ENCODE data around the gene MDN1. TPM values are rescaled to one million over a fixed set of nuclear protein-coding genes. Genes with fewer than 3 reads are reported as not detected.

MDN1 gene
- total RNA-seq, 1 donor from 2014 or later: 16.8 TPM

DNA sequence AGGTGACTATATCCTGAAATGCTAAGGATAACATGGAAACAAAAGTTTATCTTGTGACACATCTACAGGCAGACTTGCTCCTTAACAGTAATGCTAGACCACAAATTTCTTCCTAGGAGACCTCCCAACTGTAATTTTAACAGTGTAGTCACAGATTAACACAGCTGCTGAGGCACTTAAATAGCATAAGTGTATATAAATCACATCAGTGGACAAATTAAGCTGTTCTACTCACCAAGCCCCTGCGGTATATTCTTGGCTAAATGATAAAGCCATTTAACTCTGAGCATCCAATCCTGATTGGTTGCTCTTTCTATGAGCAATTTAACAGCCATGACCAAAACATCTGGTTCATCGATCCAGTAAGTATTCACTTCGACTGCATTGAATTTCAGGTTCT is 107.8 kb downstream of the MDN1 start:
- Histone ChIP-seq H3K4me3 (ENCODE audit: low read depth, low read length) (no peak overlapping the region), H3K27me3 (ENCODE audit: control insufficient read depth, insufficient read depth, low read length) (no peaks in the 10 kb centered on the region), H3K36me3 (ENCODE audit: control insufficient read depth, insufficient read depth, low read length) (peaks cover 12% of the 10 kb centered on the region)
- TF ChIP-seq, protein P1, sequence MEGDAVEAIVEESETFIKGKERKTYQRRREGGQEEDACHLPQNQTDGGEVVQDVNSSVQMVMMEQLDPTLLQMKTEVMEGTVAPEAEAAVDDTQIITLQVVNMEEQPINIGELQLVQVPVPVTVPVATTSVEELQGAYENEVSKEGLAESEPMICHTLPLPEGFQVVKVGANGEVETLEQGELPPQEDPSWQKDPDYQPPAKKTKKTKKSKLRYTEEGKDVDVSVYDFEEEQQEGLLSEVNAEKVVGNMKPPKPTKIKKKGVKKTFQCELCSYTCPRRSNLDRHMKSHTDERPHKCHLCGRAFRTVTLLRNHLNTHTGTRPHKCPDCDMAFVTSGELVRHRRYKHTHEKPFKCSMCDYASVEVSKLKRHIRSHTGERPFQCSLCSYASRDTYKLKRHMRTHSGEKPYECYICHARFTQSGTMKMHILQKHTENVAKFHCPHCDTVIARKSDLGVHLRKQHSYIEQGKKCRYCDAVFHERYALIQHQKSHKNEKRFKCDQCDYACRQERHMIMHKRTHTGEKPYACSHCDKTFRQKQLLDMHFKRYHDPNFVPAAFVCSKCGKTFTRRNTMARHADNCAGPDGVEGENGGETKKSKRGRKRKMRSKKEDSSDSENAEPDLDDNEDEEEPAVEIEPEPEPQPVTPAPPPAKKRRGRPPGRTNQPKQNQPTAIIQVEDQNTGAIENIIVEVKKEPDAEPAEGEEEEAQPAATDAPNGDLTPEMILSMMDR (IDR thresholded peaks at IDR 0.05; ENCODE audit: insufficient read depth, low read length, severe bottlenecking): no peak
- FAIRE-seq (no peak), DNase-seq (ENCODE audit: low read depth) (no peak)

DNA sequence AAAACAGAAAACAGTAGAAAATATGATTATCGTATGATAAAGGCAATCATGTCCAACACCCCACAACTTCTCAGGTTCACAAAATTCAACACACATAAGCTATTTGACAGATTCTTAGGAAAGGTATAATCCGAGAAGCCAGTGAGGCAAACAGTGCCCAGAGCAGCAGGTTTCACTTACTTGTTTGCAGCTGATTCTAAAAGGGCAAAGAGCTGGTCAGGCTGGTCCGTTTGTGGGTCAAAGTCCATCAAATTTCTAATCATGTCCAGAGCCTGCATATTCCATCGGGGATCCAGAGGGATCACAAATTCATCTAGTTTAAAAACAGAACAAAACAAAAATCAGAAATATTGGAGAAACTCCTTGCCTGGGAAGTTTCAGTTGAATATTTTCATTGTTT is 111.3 kb downstream of the MDN1 start:
- H3K36me3 ChIP-seq (ENCODE audit: control insufficient read depth, insufficient read depth, low read length): peaks cover 6% of the 10 kb centered on the region
- no peak for DNase-seq (ENCODE audit: low read depth)

DNA sequence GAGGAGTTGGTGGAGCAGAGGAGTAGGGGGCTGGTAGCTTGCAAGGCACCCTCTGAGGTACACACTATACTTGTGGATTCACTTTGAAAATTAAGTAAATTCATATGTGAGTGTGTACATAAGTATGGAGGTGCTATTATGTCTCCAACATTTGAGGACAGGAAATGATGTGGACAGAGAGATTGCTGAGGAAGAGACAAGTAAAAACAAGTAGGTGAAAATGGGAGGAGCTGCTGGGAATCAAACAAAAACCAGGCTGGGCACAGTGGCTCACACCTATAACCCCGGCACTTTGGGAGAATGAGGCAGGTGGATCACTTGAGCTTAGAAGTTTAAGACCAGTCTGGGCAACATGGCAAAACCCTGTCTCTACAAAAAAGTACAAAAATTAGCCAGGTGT is 111.8 kb downstream of the MDN1 start:
- H3K4me3 ChIP-seq (ENCODE audit: low read depth, low read length): no peak overlapping the region
- peaks cover 5% of the 10 kb centered on the region for H3K36me3 ChIP-seq (ENCODE audit: control insufficient read depth, insufficient read depth, low read length)
- no peaks in the 10 kb centered on the region for H3K27me3 ChIP-seq (ENCODE audit: control insufficient read depth, insufficient read depth, low read length)
- FAIRE-seq (peak; percentile 64), DNase-seq (ENCODE audit: low read depth) (peak; percentile 83)
- TF ChIP-seq, protein P1 (IDR thresholded peaks at IDR 0.05; ENCODE audit: insufficient read depth, low read length, severe bottlenecking): no peak

More for the DNA sequence above, 111.3 kb downstream of the MDN1 start:
- Histone ChIP-seq H3K27me3 (ENCODE audit: control insufficient read depth, insufficient read depth, low read length) (no peaks in the 10 kb centered on the region), H3K4me3 (ENCODE audit: low read depth, low read length) (no peak overlapping the region)
- TF ChIP-seq, protein P1 (IDR thresholded peaks at IDR 0.05; ENCODE audit: insufficient read depth, low read length, severe bottlenecking): no peak
- FAIRE-seq: peak; percentile 32

DNA sequence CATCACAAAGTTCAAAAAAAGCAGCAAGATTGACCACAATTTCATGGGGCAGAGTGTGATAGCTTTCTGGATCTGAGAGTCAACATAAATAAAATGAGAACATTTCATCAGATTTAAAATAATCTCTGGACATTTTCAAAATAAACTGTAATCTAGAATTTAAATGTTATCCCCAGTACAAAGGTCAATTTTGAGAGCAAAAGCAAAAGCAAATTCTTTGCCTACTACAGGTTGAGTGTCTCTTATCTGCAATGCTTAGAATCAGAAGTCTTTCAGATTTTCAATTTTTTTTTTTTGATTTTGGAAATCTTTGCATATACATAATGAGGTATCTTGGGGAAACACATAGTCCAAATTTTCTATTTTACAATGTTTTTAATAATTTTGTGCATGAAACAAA is 113.5 kb downstream of the MDN1 start:
- DNase-seq (ENCODE audit: low read depth) (no peak), FAIRE-seq (no peak)
- Histone ChIP-seq H3K36me3 (ENCODE audit: control insufficient read depth, insufficient read depth, low read length) (no peaks in the 10 kb centered on the region), H3K27me3 (ENCODE audit: control insufficient read depth, insufficient read depth, low read length) (no peaks in the 10 kb centered on the region), H3K4me3 (ENCODE audit: low read depth, low read length) (no peak overlapping the region)
- TF ChIP-seq, protein P1 (IDR thresholded peaks at IDR 0.05; ENCODE audit: insufficient read depth, low read length, severe bottlenecking): no peak

DNA sequence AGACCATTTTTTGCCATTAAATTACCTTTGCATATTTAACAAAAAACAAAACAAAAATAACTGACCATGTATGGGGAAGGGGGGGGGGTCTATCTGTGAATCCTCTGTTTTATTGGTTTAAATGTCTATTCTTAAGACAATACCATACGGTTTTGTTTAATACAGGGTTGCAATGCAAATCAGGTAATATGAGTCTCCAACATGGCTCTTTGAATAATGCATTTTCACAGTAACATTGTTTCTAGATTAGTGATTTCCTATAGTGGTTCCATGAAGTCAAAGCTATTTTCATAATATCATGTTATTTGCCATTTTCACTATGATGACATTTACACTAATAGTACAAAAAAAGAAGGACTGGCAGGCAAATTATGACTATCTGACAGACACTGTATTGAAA is 116.3 kb downstream of the MDN1 start:
- no peak for FAIRE-seq
- peaks cover 2% of the 10 kb centered on the region for H3K36me3 ChIP-seq (ENCODE audit: control insufficient read depth, insufficient read depth, low read length)
- TF ChIP-seq, protein P1 (IDR thresholded peaks at IDR 0.05; ENCODE audit: insufficient read depth, low read length, severe bottlenecking): no peak

DNA sequence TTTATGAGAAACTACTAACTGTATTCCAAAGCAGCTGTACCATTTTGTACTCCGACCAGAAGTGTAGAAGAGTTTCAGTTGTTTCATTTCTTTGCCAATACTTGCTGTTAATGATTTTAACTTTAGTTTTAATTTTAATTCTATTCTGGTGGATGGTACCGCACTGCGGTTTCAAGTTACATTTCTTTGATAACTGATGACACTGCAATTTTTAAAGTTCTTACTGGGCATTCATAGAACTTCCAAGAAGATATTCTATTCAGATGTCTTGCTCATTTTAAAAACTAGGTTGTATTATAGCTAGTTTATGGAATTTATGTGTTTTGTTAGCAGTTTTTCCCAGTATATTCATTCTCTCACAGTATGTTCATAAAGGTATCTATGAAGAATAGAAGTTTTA is 117.2 kb downstream of the MDN1 start:
- H3K36me3 ChIP-seq (ENCODE audit: control insufficient read depth, insufficient read depth, low read length): peaks cover 2% of the 10 kb centered on the region
- no peak for DNase-seq (ENCODE audit: low read depth)
- H3K4me3 ChIP-seq (ENCODE audit: low read depth, low read length): no peak overlapping the region
- TF ChIP-seq, protein P1 (IDR thresholded peaks at IDR 0.05; ENCODE audit: insufficient read depth, low read length, severe bottlenecking): no peak
- FAIRE-seq: no peak
- H3K27me3 ChIP-seq (ENCODE audit: control insufficient read depth, insufficient read depth, low read length): no peaks in the 10 kb centered on the region

More for the DNA sequence above, 116.3 kb downstream of the MDN1 start:
- DNase-seq (ENCODE audit: low read depth): no peak
- no peak overlapping the region for H3K4me3 ChIP-seq (ENCODE audit: low read depth, low read length)
- no peaks in the 10 kb centered on the region for H3K27me3 ChIP-seq (ENCODE audit: control insufficient read depth, insufficient read depth, low read length)
